Measurements from ENCODE around the gene MRPL18.

The MRPL18 gene

GRCh38 chr6:159836718-159837490 is 46.6 kb downstream of the MRPL18 start:
- Histone ChIP-seq H3K27me3 (replicated peaks) (no peaks in the 10 kb centered on the region), H3K36me3 (replicated peaks) (no peaks in the 10 kb centered on the region), H3K4me3 (ENCODE audit: low read depth, low read length) (no peak overlapping the region), H3K27ac (no peak overlapping the region)
- no peak for DNase-seq
- TF ChIP-seq CTCF (IDR thresholded peaks at IDR 0.05; ENCODE audit: low read depth, low read length, missing control alignments): no peak
- in situ Hi-C loops (cut with HindIII; ENCODE audit: low pct_ligation_motif_present, low sequenced_read_pairs): no loop called here

- Histone ChIP-seq H3K36me3 (replicated peaks) (no peaks in the 10 kb centered on the region), H3K4me3 (ENCODE audit: low read depth, low read length) (no peak overlapping the region), H3K27me3 (replicated peaks) (no peaks in the 10 kb centered on the region), H3K27ac (no peak overlapping the region)
- no peak for DNase-seq
- in situ Hi-C loops (cut with HindIII; ENCODE audit: low pct_ligation_motif_present, low sequenced_read_pairs): no loop called here
- no peak for TF ChIP-seq CTCF (IDR thresholded peaks at IDR 0.05; ENCODE audit: low read depth, low read length, missing control alignments)
Observed at GRCh38 chr6:159837511-159837910, 47.2 kb downstream of the MRPL18 start.

GRCh38 chr6:159838020-159838744 is 47.9 kb downstream of the MRPL18 start:
- in situ Hi-C loops (cut with HindIII; ENCODE audit: low pct_ligation_motif_present, low sequenced_read_pairs): no loop called here
- no peak overlapping the region for H3K4me3 ChIP-seq (ENCODE audit: low read depth, low read length)
- no peak for DNase-seq
- no peak overlapping the region for H3K27ac ChIP-seq
- H3K27me3 ChIP-seq (replicated peaks): no peaks in the 10 kb centered on the region
- H3K36me3 ChIP-seq (replicated peaks): no peaks in the 10 kb centered on the region
- TF ChIP-seq CTCF (IDR thresholded peaks at IDR 0.05; ENCODE audit: low read depth, low read length, missing control alignments): no peak

- H3K36me3 ChIP-seq (replicated peaks): no peaks in the 10 kb centered on the region
- no peak overlapping the region for H3K4me3 ChIP-seq (ENCODE audit: low read depth, low read length)
- no peak overlapping the region for H3K27ac ChIP-seq
- TF ChIP-seq CTCF (IDR thresholded peaks at IDR 0.05; ENCODE audit: low read depth, low read length, missing control alignments): peak; percentile 54
- DNase-seq: no peak
- in situ Hi-C loops (cut with HindIII; ENCODE audit: low pct_ligation_motif_present, low sequenced_read_pairs): no loop called here
- no peaks in the 10 kb centered on the region for H3K27me3 ChIP-seq (replicated peaks)
Observed at GRCh38 chr6:159842035-159842434, 51.8 kb downstream of the MRPL18 start.

GRCh38 chr6:159844737-159845645 is 54.7 kb downstream of the MRPL18 start:
- Histone ChIP-seq H3K27ac (no peak overlapping the region), H3K27me3 (replicated peaks) (no peaks in the 10 kb centered on the region), H3K4me3 (ENCODE audit: low read depth, low read length) (no peak overlapping the region), H3K36me3 (replicated peaks) (no peaks in the 10 kb centered on the region)
- TF ChIP-seq CTCF (IDR thresholded peaks at IDR 0.05; ENCODE audit: low read depth, low read length, missing control alignments): no peak
- in situ Hi-C loops (cut with HindIII; ENCODE audit: low pct_ligation_motif_present, low sequenced_read_pairs): no loop called here
- DNase-seq: no peak
